Vagina (tissue), 2 donors: ENCODE data around the gene LDB2.

Experiments
- CTCF ChIP-seq, 3 experiments: fragments of 450-650 bp in 2 of 3; fragments of 200-600 bp in 1 of 3; sonication (generic) in 1 of 3; IDR thresholded peaks; one replicate each; pipeline ENCODE4 v1.5.1; 2017 to 2019; ENCODE audit warnings: antibody characterized with exemption in 3 of 3, mild to moderate bottlenecking in 2 of 3, moderate library complexity in 2 of 3
- POLR2AphosphoS5 ChIP-seq, 2 donors: sonication (generic); formaldehyde crosslinking; IDR thresholded peaks; one replicate each; pipeline ENCODE4 v1.9.0; 2017; ENCODE audit warnings: antibody characterized with exemption in 2 of 2, mild to moderate bottlenecking in 2 of 2, low read depth in 1 of 2; ENCODE audit not compliant: insufficient read depth in 1 of 2

GRCh38 chr4:16692524-16692923, 205.9 kb downstream of the LDB2 start:
- TF ChIP-seq POLR2AphosphoS5 (IDR thresholded peaks at IDR 0.05; ENCODE audit: insufficient read depth in 1 of 2, low read depth in 1 of 2) (no peak), CTCF (IDR thresholded peaks at IDR 0.05) (no peak)
